NB4 (cell line): ENCODE measurements around the gene SYCE1.

Source experiments
- CTCF ChIP-seq: IDR thresholded peaks from one replicate; pipeline ENCODE4 v1.5.1; 2012; ENCODE audit warnings: low read depth, low read length
- MAX ChIP-seq: IDR thresholded peaks from 2 replicates; pipeline ENCODE4 v1.6.1; 2011; ENCODE audit warnings: low read depth, low read length
- POLR2A ChIP-seq: IDR thresholded peaks from 2 replicates; pipeline ENCODE4 v1.6.1; 2011; ENCODE audit warnings: mild to moderate bottlenecking; ENCODE audit not compliant: insufficient read length; ENCODE audit errors: extremely low read depth

- TF ChIP-seq CTCF, result no peak
- no peak for TF ChIP-seq POLR2A
- no peak for TF ChIP-seq MAX
These were observed 49.6 kb upstream of the SYCE1 start for GRCh38 chr10:133614830-133615580.
